Measurements from ENCODE around the gene ZNF519.

Gene ZNF519

GRCh38 chr18:14092625-14093306, 39.5 kb downstream of the ZNF519 start:
- no peak for DNase-seq

- DNase-seq: no peak
Observed at GRCh38 chr18:14089781-14090180, 42.5 kb downstream of the ZNF519 start.

GRCh38 chr18:14089191-14089590, 43.0 kb downstream of the ZNF519 start:
- DNase-seq: no peak

- DNase-seq: no peak
Observed at GRCh38 chr18:14086458-14087231, 45.6 kb downstream of the ZNF519 start.

- DNase-seq: no peak
Observed at GRCh38 chr18:14085770-14086457, 46.3 kb downstream of the ZNF519 start.

- DNase-seq: no peak
Observed at GRCh38 chr18:14075196-14075595, 57.0 kb downstream of the ZNF519 start.

GRCh38 chr18:14074187-14074586, 58.0 kb downstream of the ZNF519 start:
- no peak for DNase-seq

GRCh38 chr18:14053661-14054060, 78.6 kb downstream of the ZNF519 start:
- no peak for DNase-seq
